WTC11 (cell line): ENCODE measurements around the gene ARAP1.

Experiments used
- IRF2 ChIP-seq: sonication (generic); formaldehyde crosslinking; IDR thresholded peaks from 2 replicates; pipeline ENCODE4 v1.8.0; 2022; ENCODE audit warnings: low read depth, missing genetic modification reagents, borderline replicate concordance
- NR3C1 ChIP-seq: sonication (generic); formaldehyde crosslinking; conservative IDR thresholded peaks from 2 replicates; pipeline ENCODE4 v1.8.1; 2023; ENCODE audit warnings: low read depth, mild to moderate bottlenecking, missing genetic modification reagents
- RELA ChIP-seq: sonication (generic); formaldehyde crosslinking; IDR thresholded peaks from 2 replicates; pipeline ENCODE4 v1.8.1; 2022; ENCODE audit warnings: missing genetic modification reagents, mild to moderate bottlenecking, borderline replicate concordance
- USF2 ChIP-seq: sonication (generic); formaldehyde crosslinking; IDR thresholded peaks from 2 replicates; pipeline ENCODE4 v1.8.1; 2023; ENCODE audit warnings: mild to moderate bottlenecking, missing genetic modification reagents, moderate library complexity
- ZNF121 ChIP-seq: sonication (generic); formaldehyde crosslinking; IDR thresholded peaks from 2 replicates; pipeline ENCODE4 v1.8.0; 2023; ENCODE audit warnings: missing genetic modification reagents
- TF ChIP-seq, protein P1 (sequence below): sonication (generic); formaldehyde crosslinking; IDR thresholded peaks from 2 replicates; pipeline ENCODE4 v1.8.0; 2022; ENCODE audit warnings: mild to moderate bottlenecking, missing genetic modification reagents

DNA sequence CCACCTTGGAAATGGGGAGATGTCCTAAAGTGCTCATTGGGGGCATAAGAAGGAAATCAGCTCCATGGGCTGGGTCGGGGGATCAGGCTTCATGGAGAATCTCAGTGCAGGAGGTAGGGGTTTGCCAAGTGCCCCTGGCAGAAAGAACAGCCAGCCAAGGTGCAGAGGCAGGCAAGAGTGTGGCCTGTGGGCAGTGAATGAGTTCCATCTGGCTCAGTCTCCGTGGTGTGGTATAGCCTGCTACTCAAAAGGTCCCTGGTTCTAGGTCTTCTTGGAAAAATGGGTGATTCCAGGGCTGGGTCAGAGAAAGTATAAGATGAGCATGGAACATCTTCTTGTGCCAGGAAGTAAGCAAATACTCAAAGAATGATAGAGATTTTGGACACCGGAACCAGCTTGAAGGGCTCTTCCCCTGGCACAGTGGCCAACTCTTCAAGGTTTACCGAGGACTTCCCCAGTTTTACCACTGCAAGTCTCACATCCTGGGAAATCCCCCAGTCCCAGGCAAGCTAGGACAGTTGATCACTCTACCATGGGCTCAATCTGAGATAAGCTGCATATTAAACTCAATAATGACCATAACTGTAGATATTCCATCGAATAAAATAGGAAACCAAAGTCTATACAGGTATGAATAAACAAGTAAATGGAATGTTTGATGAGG is 10.6 kb upstream of the ARAP1 start:
- TF ChIP-seq USF2 (CRISPR knock-in tag), result no peak
- TF ChIP-seq ZNF121, result no peak
- no peak for TF ChIP-seq NR3C1 (CRISPR knock-in tag)
- TF ChIP-seq RELA (CRISPR knock-in tag), result no peak
- TF ChIP-seq, protein P1, sequence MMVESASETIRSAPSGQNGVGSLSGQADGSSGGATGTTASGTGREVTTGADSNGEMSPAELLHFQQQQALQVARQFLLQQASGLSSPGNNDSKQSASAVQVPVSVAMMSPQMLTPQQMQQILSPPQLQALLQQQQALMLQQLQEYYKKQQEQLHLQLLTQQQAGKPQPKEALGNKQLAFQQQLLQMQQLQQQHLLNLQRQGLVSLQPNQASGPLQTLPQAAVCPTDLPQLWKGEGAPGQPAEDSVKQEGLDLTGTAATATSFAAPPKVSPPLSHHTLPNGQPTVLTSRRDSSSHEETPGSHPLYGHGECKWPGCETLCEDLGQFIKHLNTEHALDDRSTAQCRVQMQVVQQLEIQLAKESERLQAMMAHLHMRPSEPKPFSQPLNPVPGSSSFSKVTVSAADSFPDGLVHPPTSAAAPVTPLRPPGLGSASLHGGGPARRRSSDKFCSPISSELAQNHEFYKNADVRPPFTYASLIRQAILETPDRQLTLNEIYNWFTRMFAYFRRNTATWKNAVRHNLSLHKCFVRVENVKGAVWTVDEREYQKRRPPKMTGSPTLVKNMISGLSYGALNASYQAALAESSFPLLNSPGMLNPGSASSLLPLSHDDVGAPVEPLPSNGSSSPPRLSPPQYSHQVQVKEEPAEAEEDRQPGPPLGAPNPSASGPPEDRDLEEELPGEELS (CRISPR knock-in tag), result no peak
- no peak for TF ChIP-seq IRF2 (CRISPR knock-in tag)
